HepG2 (cell line): ENCODE data around the gene RETREG2. TPM values are rescaled to one million over a fixed set of nuclear protein-coding genes. Genes with fewer than 3 reads are reported as not detected.
A peak's percentile ranks its signal among the peaks of the same experiment; 100 is the strongest.

ENCODE experiments used
- ATAC-seq: fragments of 200-7000 bp; cut with Tn5 transposase; 3 replicates; pipeline ENCODE4 v1.9.1; 2020; ENCODE audit warnings: mild to moderate bottlenecking, moderate library complexity
- BruUV-seq: library from RNA; stranded (reverse); fragments of 400-500 nt; replicated peaks from 2 replicates; lab custom pipeline; 2021; lab: Mats Ljungman, UMichigan
- CTCF ChIA-PET: fragments of 300-600 bp; formaldehyde crosslinking; extraction: SDS; loops from one replicate; lab custom pipeline; 2021; ENCODE audit warnings: low total read pairs, inconsistent platforms, low intra/inter-chr PET ratio; lab: Yijun Ruan, JAX
- POLR2A ChIA-PET: fragments of 350-600 bp; sonication (Branson Sonifier 250); formaldehyde crosslinking; loops from one replicate; lab custom pipeline; 2020; ENCODE audit warnings: antibody characterized with exemption, inconsistent platforms; lab: Yijun Ruan, JAX
- DNase-seq: peaks from one replicate; pipeline ENCODE4 v3.0.0-alpha.2; 2015; ENCODE audit warnings: low spot score
- FAIRE-seq: peaks from 3 replicates; lab custom pipeline; 2011; peaks lifted over from hg19 to GRCh38; lab: Jason Lieb, UNC
- H2AFZ ChIP-seq: one replicate; pipeline ENCODE4 v1.6.1; 2011; ENCODE audit warnings: low read length, inconsistent platforms
- H3K27ac ChIP-seq: fragments of 300-600 bp; 3 replicates; pipeline ENCODE4 v1.8.0; 2011; ENCODE audit warnings: mixed run types, mild to moderate bottlenecking, mixed read lengths, low read length, inconsistent platforms; ENCODE audit not compliant: insufficient read depth; ENCODE audit errors: extremely low read length
- H3K27me3 ChIP-seq, 2 experiments: fragments of 200-600 bp in 1 of 2; 2 replicates in 1 of 2; 3 replicates in 1 of 2; pipeline versions ENCODE4 v1.6.0 to v1.8.0; 2011; ENCODE audit warnings: low read length in 2 of 2, mild to moderate bottlenecking in 2 of 2, moderate library complexity in 2 of 2, inconsistent platforms in 1 of 2; ENCODE audit not compliant: insufficient read depth in 2 of 2, control insufficient read depth in 1 of 2
- H3K36me3 ChIP-seq, 2 experiments: fragments of 200-600 bp in 1 of 2; replicated peaks in 1 of 2; 2 replicates in 1 of 2; 3 replicates in 1 of 2; pipeline versions ENCODE4 v1.5.1 to v1.8.0; 2011; ENCODE audit warnings: low read length in 2 of 2, inconsistent platforms in 1 of 2; ENCODE audit not compliant: insufficient read depth in 2 of 2, control insufficient read depth in 1 of 2
- H3K4me1 ChIP-seq: 2 replicates; pipeline ENCODE4 v1.5.1; 2012; ENCODE audit warnings: low read length, inconsistent platforms; ENCODE audit not compliant: insufficient read depth
- H3K4me2 ChIP-seq: 2 replicates; pipeline ENCODE4 v1.6.0; 2011; ENCODE audit warnings: low read depth, low read length, inconsistent platforms
- H3K4me3 ChIP-seq, 3 experiments: fragments of 200-600 bp in 1 of 3; sonication (generic), shearing (Covaris generic) in 1 of 3; replicated peaks in 1 of 3; 2 replicates each; pipeline ENCODE4 v1.5.1; 2011 to 2016; ENCODE audit warnings: low read length in 3 of 3, inconsistent platforms in 2 of 3, low read depth in 2 of 3, mild to moderate bottlenecking in 2 of 3, control low read depth in 1 of 3, mixed read lengths in 1 of 3; ENCODE audit not compliant: insufficient read depth in 1 of 3
- H3K79me2 ChIP-seq: one replicate; pipeline ENCODE4 v1.6.1; 2011; ENCODE audit warnings: low read length, inconsistent platforms; ENCODE audit not compliant: insufficient read depth
- H3K9ac ChIP-seq: 2 replicates; pipeline ENCODE4 v1.6.0; 2011; ENCODE audit warnings: mild to moderate bottlenecking, low read depth, low read length, inconsistent platforms; ENCODE audit not compliant: insufficient read depth
- H3K9me3 ChIP-seq: 2 replicates; pipeline ENCODE4 v1.5.1; 2012; ENCODE audit warnings: mild to moderate bottlenecking, low read length
- H4K20me1 ChIP-seq: 2 replicates; pipeline ENCODE4 v1.6.0; 2011; ENCODE audit warnings: inconsistent platforms, mild to moderate bottlenecking, low read length, moderate library complexity; ENCODE audit not compliant: insufficient read depth
- HMG20B ChIP-seq: conservative IDR thresholded peaks from 2 replicates; pipeline ENCODE4 v1.6.1; 2016; ENCODE audit warnings: missing genetic modification reagents, missing compliant biosample characterization
- HNRNPL ChIP-seq: fragments of 200-400 bp; formaldehyde crosslinking; IDR thresholded peaks from 2 replicates; pipeline ENCODE4 v1.6.1; 2017; ENCODE audit warnings: mild to moderate bottlenecking, low read depth, low read length
- MTA1 ChIP-seq: sonication (generic); formaldehyde crosslinking; IDR thresholded peaks from 2 replicates; pipeline ENCODE4 v1.4.0; 2020; ENCODE audit warnings: missing genetic modification reagents, mild to moderate bottlenecking, borderline replicate concordance
- ZNF10 ChIP-seq: sonication (generic); formaldehyde crosslinking; IDR thresholded peaks from 2 replicates; pipeline ENCODE4 v1.4.0; 2020; ENCODE audit warnings: mild to moderate bottlenecking, low read depth, missing genetic modification reagents, borderline replicate concordance
- ZNF263 ChIP-seq: sonication (generic); formaldehyde crosslinking; IDR thresholded peaks from 2 replicates; pipeline ENCODE4 v1.4.0; 2020; ENCODE audit warnings: missing genetic modification reagents
- ZNF460 ChIP-seq: sonication (generic); formaldehyde crosslinking; IDR thresholded peaks from 2 replicates; pipeline ENCODE4 v1.5.1; 2020; ENCODE audit warnings: missing genetic modification reagents, mild to moderate bottlenecking, borderline replicate concordance
- ZNF549 ChIP-seq: sonication (generic); formaldehyde crosslinking; IDR thresholded peaks from 2 replicates; pipeline ENCODE4 v1.5.0; 2020; ENCODE audit warnings: missing genetic modification reagents
- ZNF562 ChIP-seq: sonication (generic); formaldehyde crosslinking; IDR thresholded peaks from 2 replicates; pipeline ENCODE4 v1.8.0; 2022; ENCODE audit warnings: missing genetic modification reagents, borderline replicate concordance
- WGBS: methylation state at CpG from one replicate; pipeline ENCODE4 v1.1.6; 2017; ENCODE audit warnings: low lambda C conversion rate; 5-methylcytosine and 5-hydroxymethylcytosine counted together
- in situ Hi-C: cut with HindIII; loops from 2 replicates; pipeline ENCODE4 v1.10.0; 2017; ENCODE audit warnings: low pct_unique_long_range_greater_than_20kb; ENCODE audit not compliant: extremely low pct_ligation_motif_present
- intact Hi-C: fragments of 100-400 bp; cut with micrococcal nuclease; formaldehyde crosslinking; loops from one replicate; pipeline ENCODE4 v1.10.0; 2022; ENCODE audit not compliant: unreplicated experiment
- polyA plus RNA-seq, 8 experiments: library from polyadenylated mRNA; depleted of rRNA in 3 of 8; stranded (reverse) in 7 of 8; unstranded in 1 of 8; fragments of >200 nt; fragmentation: Illumina TruSeq in 4 of 8; extraction: Trizol in 4 of 8; gene quantifications; 2 replicates each; pipeline versions ENCODE4 v1.2.1 to v1.2.3, GENCODE V29; 2011 to 2016; ENCODE audit warnings: low read depth in 4 of 8, missing spikeins in 1 of 8, mixed read lengths in 1 of 8; ENCODE audit not compliant: insufficient read depth in 1 of 8
- total RNA-seq, 5 experiments: library from RNA; depleted of rRNA; stranded (reverse); fragments of >200 nt; fragmentation: Illumina TruSeq; extraction: Trizol; gene quantifications; 2 replicates each; pipeline ENCODE4 v1.2.3, GENCODE V29; 2016; ENCODE audit warnings: low read depth in 1 of 5
- TF ChIP-seq, protein P1 (sequence below): sonication (generic); formaldehyde crosslinking; IDR thresholded peaks from 2 replicates; pipeline ENCODE4 v1.4.0; 2020; ENCODE audit warnings: missing genetic modification reagents, borderline replicate concordance
- TF ChIP-seq, protein P2 (sequence below): IDR thresholded peaks from 2 replicates; pipeline ENCODE4 v1.6.1; 2012; ENCODE audit warnings: low read length, improper control_type of control experiment

The RETREG2 gene
- total and polyA plus RNA-seq, 2 of the 13 experiments (the other 11 are each of a cell fraction or from before 2014, with no cell fraction given) = 86.0 to 134 TPM

DNA sequence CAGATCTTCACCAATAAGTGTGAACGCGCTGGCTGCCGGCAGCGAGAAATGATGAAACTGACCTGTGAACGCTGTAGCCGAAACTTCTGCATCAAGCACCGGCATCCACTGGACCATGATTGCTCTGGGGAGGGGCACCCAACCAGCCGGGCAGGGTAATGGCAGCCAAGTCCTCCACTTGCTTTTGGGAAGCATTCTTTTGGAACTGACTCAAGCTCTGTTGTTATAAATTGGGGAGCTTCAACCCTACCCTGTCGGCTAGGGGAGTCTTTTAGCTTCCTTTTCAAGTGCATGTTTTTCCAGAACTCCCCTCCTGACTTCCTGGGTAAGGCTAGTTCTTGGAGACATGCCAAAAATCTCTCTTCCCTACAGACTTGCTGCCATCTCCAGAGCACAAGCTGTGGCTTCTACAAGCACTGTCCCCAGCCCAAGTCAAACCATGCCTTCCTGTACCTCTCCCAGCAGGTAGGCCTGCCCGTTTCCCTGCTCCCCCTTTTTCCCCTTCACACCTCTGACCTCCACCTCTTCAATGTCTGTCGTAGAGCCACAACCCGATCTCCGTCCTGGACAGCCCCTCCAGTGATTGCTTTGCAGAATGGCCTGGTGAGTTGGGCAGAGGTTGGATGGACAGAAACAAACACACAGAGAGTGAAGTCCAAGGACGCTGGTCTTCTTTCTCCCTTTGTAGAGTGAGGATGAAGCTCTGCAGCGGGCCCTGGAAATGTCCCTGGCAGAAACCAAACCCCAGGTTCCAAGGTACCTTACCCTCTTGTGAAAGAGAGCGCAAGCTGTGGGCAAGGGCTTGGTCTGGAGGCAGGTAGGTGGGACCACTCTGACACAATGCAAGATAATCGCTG lies 30.0 kb downstream of the RETREG2 start:
- in situ Hi-C loops = loop anchor here (5.0 kb wide), 1 partner anchor 36 kb away; the partner anchor contains the start of gene SLC23A3
- WGBS = 4% methylated on average over 17 of the region's 17 CpGs
- no peaks in the 10 kb centered on the region for H3K9me3 ChIP-seq
- H3K79me2 ChIP-seq = peaks cover 6% of the 10 kb centered on the region
- no peak overlapping the region for H2AFZ ChIP-seq
- BruUV-seq = TSS peak; percentile 20
- H3K27me3 ChIP-seq = no peaks in the 10 kb centered on the region; a peak in 1 of 5 replicates
- H3K4me3 ChIP-seq = peak overlapping the region; percentile 65 to 86 (median 69)
- FAIRE-seq (peak; percentile 98), DNase-seq (peak; percentile 90), ATAC-seq (peak; percentile 53)
- H3K27ac ChIP-seq = peak overlapping the region; percentile 95
- intact Hi-C loops = loop anchor here (1.0 kb wide), 3 partner anchors 9 to 48 kb away; partner anchors contain the start of gene NHEJ1
- H3K4me1 ChIP-seq = peaks cover 54% of the 10 kb centered on the region
- H3K36me3 ChIP-seq = peaks cover 18 to 32% of the 10 kb centered on the region in 2 experiments
- H3K9ac ChIP-seq = peak overlapping the region; percentile 77
- POLR2A ChIA-PET = interaction anchor here (0.7 to 5.6 kb wide), 22 partner anchors 9 to 363 kb away, joined by 3 to 227 read pairs (median 6); partner anchors contain the start of genes ABCB6, ANKZF1, ATG9A and CNPPD1
- CTCF ChIA-PET = interaction anchor here (2.6 kb wide), 1 partner anchor 37 kb away, joined by 8 read pairs; no protein-coding TSS in a partner anchor
- no peaks in the 10 kb centered on the region for H4K20me1 ChIP-seq
- H3K4me2 ChIP-seq = peak overlapping the region; percentile 100
- TF ChIP-seq HMG20B (CRISPR knock-in tag) (peak; percentile 78), MTA1 (CRISPR knock-in tag) (peak; percentile 82), ZNF562 (CRISPR knock-in tag) (no peak), HNRNPL (peak; percentile 76; the same call in 1 of the 2 replicates), ZNF549 (CRISPR knock-in tag) (no peak), ZNF460 (CRISPR knock-in tag) (no peak; the same call in 1 of the 2 replicates), ZNF10 (no peak), ZNF263 (no peak)
- TF ChIP-seq, protein P1, sequence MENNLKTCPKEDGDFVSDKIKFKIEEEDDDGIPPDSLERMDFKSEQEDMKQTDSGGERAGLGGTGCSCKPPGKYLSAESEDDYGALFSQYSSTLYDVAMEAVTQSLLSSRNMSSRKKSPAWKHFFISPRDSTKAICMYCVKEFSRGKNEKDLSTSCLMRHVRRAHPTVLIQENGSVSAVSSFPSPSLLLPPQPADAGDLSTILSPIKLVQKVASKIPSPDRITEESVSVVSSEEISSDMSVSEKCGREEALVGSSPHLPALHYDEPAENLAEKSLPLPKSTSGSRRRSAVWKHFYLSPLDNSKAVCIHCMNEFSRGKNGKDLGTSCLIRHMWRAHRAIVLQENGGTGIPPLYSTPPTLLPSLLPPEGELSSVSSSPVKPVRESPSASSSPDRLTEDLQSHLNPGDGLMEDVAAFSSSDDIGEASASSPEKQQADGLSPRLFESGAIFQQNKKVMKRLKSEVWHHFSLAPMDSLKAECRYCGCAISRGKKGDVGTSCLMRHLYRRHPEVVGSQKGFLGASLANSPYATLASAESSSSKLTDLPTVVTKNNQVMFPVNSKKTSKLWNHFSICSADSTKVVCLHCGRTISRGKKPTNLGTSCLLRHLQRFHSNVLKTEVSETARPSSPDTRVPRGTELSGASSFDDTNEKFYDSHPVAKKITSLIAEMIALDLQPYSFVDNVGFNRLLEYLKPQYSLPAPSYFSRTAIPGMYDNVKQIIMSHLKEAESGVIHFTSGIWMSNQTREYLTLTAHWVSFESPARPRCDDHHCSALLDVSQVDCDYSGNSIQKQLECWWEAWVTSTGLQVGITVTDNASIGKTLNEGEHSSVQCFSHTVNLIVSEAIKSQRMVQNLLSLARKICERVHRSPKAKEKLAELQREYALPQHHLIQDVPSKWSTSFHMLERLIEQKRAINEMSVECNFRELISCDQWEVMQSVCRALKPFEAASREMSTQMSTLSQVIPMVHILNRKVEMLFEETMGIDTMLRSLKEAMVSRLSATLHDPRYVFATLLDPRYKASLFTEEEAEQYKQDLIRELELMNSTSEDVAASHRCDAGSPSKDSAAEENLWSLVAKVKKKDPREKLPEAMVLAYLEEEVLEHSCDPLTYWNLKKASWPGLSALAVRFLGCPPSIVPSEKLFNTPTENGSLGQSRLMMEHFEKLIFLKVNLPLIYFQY (CRISPR knock-in tag) = peak; percentile 42; the same call in 1 of the 2 replicates
- TF ChIP-seq, protein P2, sequence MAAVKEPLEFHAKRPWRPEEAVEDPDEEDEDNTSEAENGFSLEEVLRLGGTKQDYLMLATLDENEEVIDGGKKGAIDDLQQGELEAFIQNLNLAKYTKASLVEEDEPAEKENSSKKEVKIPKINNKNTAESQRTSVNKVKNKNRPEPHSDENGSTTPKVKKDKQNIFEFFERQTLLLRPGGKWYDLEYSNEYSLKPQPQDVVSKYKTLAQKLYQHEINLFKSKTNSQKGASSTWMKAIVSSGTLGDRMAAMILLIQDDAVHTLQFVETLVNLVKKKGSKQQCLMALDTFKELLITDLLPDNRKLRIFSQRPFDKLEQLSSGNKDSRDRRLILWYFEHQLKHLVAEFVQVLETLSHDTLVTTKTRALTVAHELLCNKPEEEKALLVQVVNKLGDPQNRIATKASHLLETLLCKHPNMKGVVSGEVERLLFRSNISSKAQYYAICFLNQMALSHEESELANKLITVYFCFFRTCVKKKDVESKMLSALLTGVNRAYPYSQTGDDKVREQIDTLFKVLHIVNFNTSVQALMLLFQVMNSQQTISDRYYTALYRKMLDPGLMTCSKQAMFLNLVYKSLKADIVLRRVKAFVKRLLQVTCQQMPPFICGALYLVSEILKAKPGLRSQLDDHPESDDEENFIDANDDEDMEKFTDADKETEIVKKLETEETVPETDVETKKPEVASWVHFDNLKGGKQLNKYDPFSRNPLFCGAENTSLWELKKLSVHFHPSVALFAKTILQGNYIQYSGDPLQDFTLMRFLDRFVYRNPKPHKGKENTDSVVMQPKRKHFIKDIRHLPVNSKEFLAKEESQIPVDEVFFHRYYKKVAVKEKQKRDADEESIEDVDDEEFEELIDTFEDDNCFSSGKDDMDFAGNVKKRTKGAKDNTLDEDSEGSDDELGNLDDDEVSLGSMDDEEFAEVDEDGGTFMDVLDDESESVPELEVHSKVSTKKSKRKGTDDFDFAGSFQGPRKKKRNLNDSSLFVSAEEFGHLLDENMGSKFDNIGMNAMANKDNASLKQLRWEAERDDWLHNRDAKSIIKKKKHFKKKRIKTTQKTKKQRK = no peak
